ENCODE data around the gene LYPD6.

Gene LYPD6

DNA sequence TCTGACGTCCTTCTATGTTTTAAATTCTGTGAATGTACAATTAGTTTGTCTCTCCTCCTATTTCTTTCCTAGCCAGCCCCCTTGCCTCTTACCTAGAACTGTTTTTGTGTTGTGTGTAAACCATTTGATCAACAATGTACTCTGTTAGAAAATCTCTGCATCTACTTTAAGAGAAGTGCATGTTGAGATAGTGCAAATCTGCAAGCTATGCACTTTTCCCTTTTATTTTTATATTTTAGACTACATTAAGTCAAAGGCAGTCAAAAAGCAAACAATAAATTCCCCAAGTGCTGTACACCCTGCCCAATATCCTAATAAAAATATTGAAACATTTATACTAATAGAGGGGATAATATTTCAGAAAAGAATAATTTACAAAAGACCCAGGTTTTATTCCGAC, 13.7 kb downstream of the LYPD6 start:
- FAIRE-seq (no peak), DNase-seq (ENCODE audit: insufficient read length, low spot score) (no peak)
- TF ChIP-seq, protein P1, sequence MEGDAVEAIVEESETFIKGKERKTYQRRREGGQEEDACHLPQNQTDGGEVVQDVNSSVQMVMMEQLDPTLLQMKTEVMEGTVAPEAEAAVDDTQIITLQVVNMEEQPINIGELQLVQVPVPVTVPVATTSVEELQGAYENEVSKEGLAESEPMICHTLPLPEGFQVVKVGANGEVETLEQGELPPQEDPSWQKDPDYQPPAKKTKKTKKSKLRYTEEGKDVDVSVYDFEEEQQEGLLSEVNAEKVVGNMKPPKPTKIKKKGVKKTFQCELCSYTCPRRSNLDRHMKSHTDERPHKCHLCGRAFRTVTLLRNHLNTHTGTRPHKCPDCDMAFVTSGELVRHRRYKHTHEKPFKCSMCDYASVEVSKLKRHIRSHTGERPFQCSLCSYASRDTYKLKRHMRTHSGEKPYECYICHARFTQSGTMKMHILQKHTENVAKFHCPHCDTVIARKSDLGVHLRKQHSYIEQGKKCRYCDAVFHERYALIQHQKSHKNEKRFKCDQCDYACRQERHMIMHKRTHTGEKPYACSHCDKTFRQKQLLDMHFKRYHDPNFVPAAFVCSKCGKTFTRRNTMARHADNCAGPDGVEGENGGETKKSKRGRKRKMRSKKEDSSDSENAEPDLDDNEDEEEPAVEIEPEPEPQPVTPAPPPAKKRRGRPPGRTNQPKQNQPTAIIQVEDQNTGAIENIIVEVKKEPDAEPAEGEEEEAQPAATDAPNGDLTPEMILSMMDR (IDR thresholded peaks at IDR 0.05; ENCODE audit: insufficient read depth, missing control alignments), result no peak

DNA sequence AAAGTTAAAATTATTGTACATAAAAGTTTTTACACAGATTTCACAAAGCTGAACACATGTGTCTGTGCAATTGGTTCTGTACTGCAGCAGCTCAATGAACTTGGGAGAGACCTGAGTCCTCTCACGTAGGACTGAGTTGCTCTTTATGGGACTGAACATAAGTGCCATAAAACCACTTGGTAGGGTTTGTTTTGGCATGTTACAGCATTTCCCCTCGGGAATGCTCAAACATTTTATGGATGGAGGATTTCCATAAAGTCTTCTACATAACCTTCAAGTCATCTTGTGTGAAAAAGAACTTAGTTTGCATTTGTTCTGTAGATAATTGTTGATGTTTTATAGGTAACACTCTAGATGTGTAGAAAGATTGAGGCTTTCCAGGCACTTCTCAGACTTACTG, 15.9 kb downstream of the LYPD6 start:
- DNase-seq (ENCODE audit: insufficient read length, low spot score) (no peak), FAIRE-seq (no peak)
- TF ChIP-seq, protein P1 (IDR thresholded peaks at IDR 0.05; ENCODE audit: insufficient read depth, missing control alignments), result no peak

DNA sequence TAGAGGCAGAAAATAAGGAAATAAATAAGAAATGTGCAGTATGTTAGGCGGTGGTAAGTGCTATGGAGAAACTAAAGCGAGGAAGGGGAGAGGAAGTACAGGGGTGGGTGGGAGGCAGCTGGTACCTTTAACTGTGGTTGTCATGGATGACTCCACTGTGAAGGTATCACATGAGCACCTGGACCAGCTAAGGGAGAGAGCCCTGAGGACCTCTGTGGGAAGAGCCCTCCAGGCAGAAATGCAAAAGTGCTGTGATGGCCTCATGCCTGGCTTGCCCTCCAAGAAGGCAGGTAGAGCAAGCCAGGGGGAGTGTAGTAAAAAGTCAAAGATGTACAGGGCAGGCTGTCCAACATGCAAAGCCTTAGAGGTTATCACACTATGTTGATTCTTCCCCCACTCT, 17.9 kb downstream of the LYPD6 start:
- FAIRE-seq (no peak), DNase-seq (ENCODE audit: insufficient read length, low spot score) (no peak)
- TF ChIP-seq, protein P1 (IDR thresholded peaks at IDR 0.05; ENCODE audit: insufficient read depth, missing control alignments), result no peak

DNA sequence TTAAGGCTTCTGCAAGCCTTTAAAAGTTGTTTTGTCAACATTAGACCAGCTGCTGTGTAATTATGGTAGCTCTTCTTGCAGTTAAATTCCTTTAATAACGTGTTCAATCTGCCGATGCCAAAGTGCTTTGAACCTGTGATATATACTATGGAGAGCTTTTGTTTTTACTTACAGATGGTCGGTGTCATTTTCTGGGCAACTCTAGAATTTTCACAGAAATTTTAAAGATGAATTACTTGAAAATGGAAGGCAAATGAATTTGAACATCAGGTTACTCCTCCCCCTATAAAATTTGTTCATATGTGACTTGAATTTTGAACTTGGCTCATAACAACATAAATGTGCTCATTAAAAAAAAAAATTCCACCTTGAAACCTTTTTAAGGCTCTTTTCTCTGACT, 23.0 kb downstream of the LYPD6 start:
- FAIRE-seq, result no peak
- no peak for DNase-seq (ENCODE audit: insufficient read length, low spot score)
- TF ChIP-seq, protein P1 (IDR thresholded peaks at IDR 0.05; ENCODE audit: insufficient read depth, missing control alignments), result no peak

DNA sequence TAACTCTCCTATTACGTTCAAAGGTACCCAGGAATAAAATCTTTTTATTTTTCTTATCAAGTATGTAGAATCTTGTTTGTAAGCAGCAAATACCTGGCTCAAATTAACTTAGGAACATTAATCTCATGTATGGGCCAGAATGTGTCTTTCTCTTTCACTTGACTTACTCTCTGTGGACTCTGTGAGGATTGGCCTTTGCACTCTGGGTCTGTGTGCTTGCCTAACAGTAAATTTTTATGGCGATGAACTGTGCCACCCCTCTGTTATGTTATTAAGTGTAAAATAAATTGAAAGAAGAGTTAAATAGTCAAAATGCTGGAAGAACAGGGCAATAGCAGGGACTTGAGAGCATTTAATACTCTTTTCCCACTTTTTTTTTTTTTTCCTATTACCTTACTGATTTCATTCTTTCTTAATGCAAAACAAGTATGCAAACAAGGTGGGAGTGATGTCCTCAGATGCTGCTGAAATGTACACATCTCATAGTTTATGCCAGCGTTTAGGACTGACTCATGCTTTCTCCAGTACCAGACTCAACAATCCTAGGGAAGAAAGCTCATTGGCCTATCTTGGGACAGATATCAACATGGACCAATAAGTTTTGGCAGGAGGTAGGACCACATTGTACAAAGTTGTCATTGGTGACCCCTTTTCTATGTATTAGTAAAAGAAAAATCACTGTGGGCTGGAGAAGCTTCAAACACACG, 25.5 kb downstream of the LYPD6 start:
- TF ChIP-seq, protein P1 (IDR thresholded peaks at IDR 0.05; ENCODE audit: insufficient read depth, missing control alignments), result no peak
- FAIRE-seq, result no peak
- no peak for DNase-seq (ENCODE audit: insufficient read length, low spot score)

DNA sequence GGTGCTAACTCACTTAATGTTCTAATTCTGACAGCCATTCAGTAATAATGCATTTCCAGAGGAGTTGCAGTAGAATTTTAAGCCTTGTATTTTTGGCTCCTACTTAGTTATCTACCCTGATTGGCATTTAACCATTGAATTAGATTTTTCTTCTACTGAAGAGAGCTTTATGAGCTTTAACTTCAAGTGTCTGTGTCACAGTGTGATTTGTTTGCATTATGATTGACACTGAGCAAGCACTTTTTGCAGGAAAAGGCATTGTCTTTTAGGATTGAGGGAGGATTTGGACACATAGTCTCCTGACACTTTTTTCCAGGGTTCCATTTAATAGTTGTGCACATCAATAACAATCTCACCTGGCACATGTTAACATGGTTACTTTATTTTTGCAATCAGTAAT, 26.7 kb downstream of the LYPD6 start:
- FAIRE-seq (no peak), DNase-seq (ENCODE audit: insufficient read length, low spot score) (no peak)
- TF ChIP-seq, protein P1 (IDR thresholded peaks at IDR 0.05; ENCODE audit: insufficient read depth, missing control alignments), result no peak

DNA sequence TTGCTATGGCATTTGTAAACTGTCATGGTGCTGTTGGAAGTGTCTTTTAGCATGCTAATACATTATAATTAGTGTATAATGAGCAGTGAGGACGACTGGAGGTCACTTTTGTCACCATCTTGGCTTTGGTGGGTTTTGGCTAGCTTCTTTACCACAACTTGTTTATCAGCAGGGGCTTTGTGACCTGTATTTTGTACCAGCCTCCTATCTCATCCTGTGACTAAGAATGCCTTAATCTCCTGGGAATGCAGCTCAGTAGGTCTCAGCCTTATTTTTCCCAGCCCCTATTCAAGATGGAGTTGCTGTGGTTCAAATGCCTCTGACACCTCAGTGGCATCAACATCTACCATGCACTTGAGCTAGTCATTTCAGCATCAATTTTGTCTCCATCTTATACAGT, 29.7 kb downstream of the LYPD6 start:
- DNase-seq (ENCODE audit: insufficient read length, low spot score) (no peak), FAIRE-seq (no peak)
- TF ChIP-seq, protein P1 (IDR thresholded peaks at IDR 0.05; ENCODE audit: insufficient read depth, missing control alignments), result no peak

Measured in D721Med (cell line).